Endodermal cell (in vitro differentiated cells): ENCODE measurements around the gene TMEM154. TPM values are rescaled to one million over a fixed set of nuclear protein-coding genes. Genes with fewer than 3 reads are reported as not detected.

Experiments
- DNase-seq: peaks from one replicate; pipeline ENCODE4 v3.0.0-alpha.2; 2017
- H3K27ac ChIP-seq: 2 replicates; pipeline ENCODE4 v1.5.1; 2013; ENCODE audit warnings: mild to moderate bottlenecking, low read depth, low read length, moderate library complexity
- H3K27me3 ChIP-seq: 2 replicates; pipeline ENCODE4 v1.6.1; 2013; ENCODE audit warnings: mild to moderate bottlenecking, low read length, moderate library complexity; ENCODE audit not compliant: insufficient read depth, control insufficient read depth, poor library complexity, severe bottlenecking
- H3K36me3 ChIP-seq: 2 replicates; pipeline ENCODE4 v1.7.0; 2013; ENCODE audit warnings: mild to moderate bottlenecking, low read length, moderate library complexity; ENCODE audit not compliant: control insufficient read depth, insufficient read depth
- H3K4me1 ChIP-seq: one replicate; pipeline ENCODE4 v1.7.0; 2013; ENCODE audit warnings: low read length; ENCODE audit not compliant: control insufficient read depth, insufficient read depth
- H3K4me3 ChIP-seq: 2 replicates; pipeline ENCODE4 v1.5.1; 2013; ENCODE audit warnings: mild to moderate bottlenecking, low read length, moderate library complexity
- H3K9ac ChIP-seq: 2 replicates; pipeline ENCODE4 v1.6.1; 2013; ENCODE audit warnings: mild to moderate bottlenecking, low read length, moderate library complexity; ENCODE audit not compliant: poor library complexity, severe bottlenecking; ENCODE audit errors: extremely low read depth
- H3K9me3 ChIP-seq: 2 replicates; pipeline ENCODE4 v1.6.1; 2013; ENCODE audit warnings: mild to moderate bottlenecking, low read length, moderate library complexity; ENCODE audit not compliant: control insufficient read depth
- H3K27ac Mint-ChIP-seq: 2 replicates; pipeline ENCODE4 v1.8.0; 2020; ENCODE audit warnings: mixed read lengths
- H3K27me3 Mint-ChIP-seq: 2 replicates; pipeline ENCODE4 v1.8.0; 2021; ENCODE audit warnings: mild to moderate bottlenecking, mixed read lengths; ENCODE audit not compliant: insufficient read depth
- H3K36me3 Mint-ChIP-seq: 2 replicates; pipeline ENCODE4 v1.8.0; 2020; ENCODE audit warnings: low read depth, mixed read lengths
- H3K4me1 Mint-ChIP-seq: 2 replicates; pipeline ENCODE4 v1.8.0; 2020; ENCODE audit warnings: mixed read lengths
- H3K4me3 Mint-ChIP-seq: 2 replicates; pipeline ENCODE4 v1.8.0; 2020; ENCODE audit warnings: mild to moderate bottlenecking, moderate library complexity, mixed read lengths
- H3K9me3 Mint-ChIP-seq: 2 replicates; pipeline ENCODE4 v1.8.0; 2020; ENCODE audit warnings: mild to moderate bottlenecking, mixed read lengths
- CTCF ChIP-seq: fragments of 200-600 bp; sonication (generic); conservative IDR thresholded peaks from 2 replicates; pipeline ENCODE4 v1.5.0; 2021; ENCODE audit warnings: antibody characterized with exemption, mild to moderate bottlenecking
- WGBS, 2 experiments: methylation state at CpG; one replicate each; pipeline versions ENCODE4 v1.1.5 to v1.1.7; 2013; ENCODE audit warnings: missing lambda C conversion rate in 2 of 2, mixed read lengths in 1 of 2; ENCODE audit not compliant: insufficient coverage in 1 of 2, insufficient read length in 1 of 2; 5-methylcytosine and 5-hydroxymethylcytosine counted together
- total RNA-seq, 2 donors: library from RNA; stranded (reverse); fragmentation: NEBNext Ultra II Directional in 1 of 2; extraction: Animal tissue kit (Norgen Biotek cat#: 25700) in 1 of 2; gene quantifications; 2 replicates in 1 of 2; 3 replicates in 1 of 2; pipeline ENCODE4 v1.2.1, GENCODE V29; 2021

TMEM154 gene
- total RNA-seq, 2 donors from 2014 or later, result 0.81 to 1.6 TPM

- no peak overlapping the region for H3K27ac ChIP-seq
- Mint-ChIP-seq H3K27ac (no peak overlapping the region), H3K4me3 (no peak overlapping the region), H3K9me3 (no peaks in the 10 kb centered on the region), H3K4me1 (peaks cover 30% of the 10 kb centered on the region), H3K36me3 (no peaks in the 10 kb centered on the region), H3K27me3 (no peaks in the 10 kb centered on the region)
- no peaks in the 10 kb centered on the region for H3K9me3 ChIP-seq
- DNase-seq, result no peak
- peaks cover 9% of the 10 kb centered on the region for H3K4me1 ChIP-seq
- no peak overlapping the region for H3K4me3 ChIP-seq
- H3K9ac ChIP-seq, result no peak overlapping the region
- 95 to 97% methylated on average over 3 of the region's 3 CpGs for WGBS, 2 experiments
- H3K27me3 ChIP-seq, result no peaks in the 10 kb centered on the region
- H3K36me3 ChIP-seq, result no peaks in the 10 kb centered on the region
- TF ChIP-seq CTCF, result no peak
Measured at GRCh38 chr4:152619556-152619955, 60.2 kb downstream of the TMEM154 start.

- Mint-ChIP-seq H3K9me3 (no peaks in the 10 kb centered on the region), H3K4me3 (no peak overlapping the region), H3K27ac (no peak overlapping the region), H3K4me1 (peaks cover 36% of the 10 kb centered on the region), H3K27me3 (no peaks in the 10 kb centered on the region), H3K36me3 (no peaks in the 10 kb centered on the region)
- TF ChIP-seq CTCF, result no peak
- no peaks in the 10 kb centered on the region for H3K27me3 ChIP-seq
- no peak overlapping the region for H3K27ac ChIP-seq
- peaks cover 14% of the 10 kb centered on the region for H3K4me1 ChIP-seq
- H3K4me3 ChIP-seq, result no peak overlapping the region
- no peak for DNase-seq
- H3K9ac ChIP-seq, result no peak overlapping the region
- no peaks in the 10 kb centered on the region for H3K9me3 ChIP-seq
- WGBS, 2 experiments, result 91 to 98% methylated on average over 4 of the region's 4 CpGs
- no peaks in the 10 kb centered on the region for H3K36me3 ChIP-seq
Measured at GRCh38 chr4:152618971-152619370, 60.8 kb downstream of the TMEM154 start.

- no peaks in the 10 kb centered on the region for H3K9me3 ChIP-seq
- Mint-ChIP-seq H3K4me1 (peaks cover 47% of the 10 kb centered on the region), H3K27ac (no peak overlapping the region), H3K9me3 (no peaks in the 10 kb centered on the region), H3K4me3 (no peak overlapping the region), H3K36me3 (no peaks in the 10 kb centered on the region), H3K27me3 (no peaks in the 10 kb centered on the region)
- no peak overlapping the region for H3K4me3 ChIP-seq
- no peak overlapping the region for H3K27ac ChIP-seq
- H3K27me3 ChIP-seq, result no peaks in the 10 kb centered on the region
- no peak for TF ChIP-seq CTCF
- H3K4me1 ChIP-seq, result peaks cover 24% of the 10 kb centered on the region
- no peak for DNase-seq
- no peak overlapping the region for H3K9ac ChIP-seq
- WGBS, 2 experiments, result 100% methylated on average over 3 of the region's 3 CpGs; no CpG with 5 or more reads in 1 of the 2 experiments
- no peaks in the 10 kb centered on the region for H3K36me3 ChIP-seq
Measured at GRCh38 chr4:152616804-152617203, 63.0 kb downstream of the TMEM154 start.
